HG03521 (cell line): ENCODE results near the gene CAVIN2.

Experiments used
- ATAC-seq: cut with Tn5 transposase; IDR thresholded peaks from one replicate; pipeline ENCODE4 v1.9.1; 2021; ENCODE audit warnings: mild to moderate bottlenecking, moderate library complexity; ENCODE audit not compliant: unreplicated experiment

The CAVIN2 gene, protein sequence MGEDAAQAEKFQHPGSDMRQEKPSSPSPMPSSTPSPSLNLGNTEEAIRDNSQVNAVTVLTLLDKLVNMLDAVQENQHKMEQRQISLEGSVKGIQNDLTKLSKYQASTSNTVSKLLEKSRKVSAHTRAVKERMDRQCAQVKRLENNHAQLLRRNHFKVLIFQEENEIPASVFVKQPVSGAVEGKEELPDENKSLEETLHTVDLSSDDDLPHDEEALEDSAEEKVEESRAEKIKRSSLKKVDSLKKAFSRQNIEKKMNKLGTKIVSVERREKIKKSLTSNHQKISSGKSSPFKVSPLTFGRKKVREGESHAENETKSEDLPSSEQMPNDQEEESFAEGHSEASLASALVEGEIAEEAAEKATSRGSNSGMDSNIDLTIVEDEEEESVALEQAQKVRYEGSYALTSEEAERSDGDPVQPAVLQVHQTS

DNA sequence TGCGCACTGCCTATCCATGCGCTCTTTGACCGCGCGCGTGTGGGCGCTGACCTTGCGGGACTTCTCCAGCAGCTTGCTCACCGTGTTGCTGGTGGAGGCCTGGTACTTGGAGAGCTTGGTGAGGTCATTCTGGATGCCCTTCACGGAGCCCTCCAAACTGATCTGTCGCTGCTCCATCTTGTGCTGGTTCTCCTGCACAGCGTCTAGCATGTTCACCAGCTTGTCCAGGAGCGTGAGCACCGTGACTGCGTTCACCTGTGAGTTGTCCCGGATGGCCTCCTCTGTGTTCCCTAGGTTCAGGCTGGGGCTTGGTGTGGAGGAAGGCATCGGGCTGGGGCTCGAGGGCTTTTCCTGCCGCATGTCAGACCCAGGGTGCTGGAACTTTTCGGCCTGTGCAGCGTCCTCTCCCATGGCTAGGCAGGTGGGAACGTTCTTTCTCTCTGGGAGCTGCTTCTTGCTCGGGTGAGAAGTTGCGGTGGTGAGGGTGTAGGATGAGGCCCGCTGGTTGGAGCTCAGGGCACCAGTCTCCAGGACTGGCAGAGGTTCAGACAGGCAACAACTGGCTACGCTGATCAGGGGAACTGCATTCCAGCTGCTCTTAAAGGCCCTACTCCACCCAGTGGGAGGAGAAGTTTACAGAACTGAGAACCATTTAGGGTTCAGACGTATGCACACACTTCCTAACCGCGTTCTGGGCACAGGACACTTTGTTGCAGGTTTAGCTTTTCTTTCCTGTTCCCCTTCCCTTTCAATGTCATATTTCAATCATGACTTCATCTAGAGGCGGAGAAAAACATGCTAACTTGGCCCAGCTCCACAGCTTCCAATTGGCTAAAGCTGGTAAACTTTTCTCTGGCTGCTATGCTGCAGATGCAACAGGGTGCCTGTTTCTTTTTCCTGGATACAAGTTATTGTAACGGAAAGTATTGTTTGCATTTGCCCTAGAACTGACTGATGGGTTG is at the start of gene CAVIN2:
Gene CAVIN2 (minus strand): TSS at position 574 of the 962 bp plus-strand sequence. CDS start 163 bp downstream, at position 411.
- ATAC-seq: no peak

GRCh38 chr2:191895743-191896142 is 48.9 kb upstream of the CAVIN2 start:
- no peak for ATAC-seq

- no peak for ATAC-seq
Observed at GRCh38 chr2:191895195-191895594, 48.3 kb upstream of the CAVIN2 start.

DNA sequence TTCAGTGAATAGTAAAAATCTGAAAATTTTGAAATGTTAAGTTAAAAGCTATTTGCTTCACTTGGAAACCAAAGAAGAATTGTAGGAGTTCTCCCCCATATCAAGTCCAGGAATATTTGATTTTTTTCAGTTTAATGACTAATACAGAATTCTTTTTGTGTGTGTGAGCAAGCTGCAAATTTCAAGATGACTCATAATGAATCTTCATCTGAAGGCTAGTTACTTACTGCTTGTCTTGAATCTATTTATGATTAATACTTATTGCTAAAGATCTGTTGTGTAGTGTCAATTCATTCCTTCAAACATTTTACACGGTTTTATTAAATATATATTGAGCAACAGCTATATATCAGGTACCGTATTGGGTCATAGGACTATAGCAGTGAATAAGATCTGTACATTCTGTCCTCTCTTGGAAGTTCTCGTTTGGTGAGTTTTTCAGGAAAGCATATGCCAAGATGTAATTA is 47.8 kb upstream of the CAVIN2 start:
- no peak for ATAC-seq

DNA sequence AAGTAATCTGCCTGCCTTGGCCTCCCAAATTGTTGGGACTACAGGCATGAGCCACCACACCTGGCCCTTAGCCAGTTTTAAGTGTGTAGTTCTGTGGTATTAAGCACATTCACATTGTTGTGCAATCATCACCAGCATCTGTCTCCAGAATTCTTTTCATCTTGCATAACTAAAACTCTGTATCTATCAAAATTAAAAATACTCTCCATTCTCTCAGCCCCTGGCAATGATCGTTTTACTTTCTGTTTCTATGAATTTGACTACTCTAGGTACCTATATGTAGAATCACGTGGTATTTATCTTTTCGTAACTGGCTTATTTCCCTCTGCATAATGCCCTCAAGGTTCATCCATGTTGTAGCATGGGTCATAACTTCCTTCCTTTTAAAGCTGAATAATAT is 45.5 kb upstream of the CAVIN2 start:
- no peak for ATAC-seq

DNA sequence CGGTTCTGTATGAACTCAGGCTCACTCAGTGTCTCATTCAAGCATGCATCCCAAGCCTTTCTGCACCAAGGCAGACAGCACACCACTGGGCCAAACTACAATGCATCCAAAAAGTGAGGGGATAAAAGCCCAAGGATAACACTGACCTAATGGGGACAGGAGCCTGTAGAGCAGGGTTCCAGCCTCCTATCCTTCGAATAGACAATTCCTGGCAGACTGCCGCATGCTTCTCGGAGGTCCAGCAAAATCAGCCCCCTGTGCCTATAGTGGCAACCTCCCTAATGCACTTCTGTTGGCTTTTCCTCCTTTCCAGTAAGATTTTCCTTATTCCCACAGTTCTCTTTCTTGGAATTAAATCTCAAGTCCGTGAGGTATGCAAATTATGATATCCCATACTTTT is 44.8 kb upstream of the CAVIN2 start:
- no peak for ATAC-seq

DNA sequence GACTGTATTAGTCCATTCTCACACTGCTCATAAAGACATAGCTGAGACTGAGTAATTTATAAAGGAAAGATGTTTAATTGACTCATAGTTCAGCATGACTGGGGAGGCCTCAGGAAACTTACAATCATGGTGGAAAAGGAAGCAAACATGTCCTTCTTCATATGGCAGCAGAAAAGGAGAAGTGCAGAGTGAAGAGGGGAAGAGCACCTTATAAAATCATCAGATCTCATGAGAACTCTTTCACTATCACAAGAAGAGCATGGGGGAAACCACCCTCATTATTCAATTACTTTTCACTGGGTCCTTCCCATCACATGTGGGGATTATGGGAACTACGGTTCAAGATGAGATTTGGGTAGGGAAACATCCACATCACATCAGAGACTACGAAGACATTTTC is 43.0 kb upstream of the CAVIN2 start:
- no peak for ATAC-seq

- ATAC-seq: no peak
Observed at GRCh38 chr2:191888400-191889166, 41.7 kb upstream of the CAVIN2 start.

DNA sequence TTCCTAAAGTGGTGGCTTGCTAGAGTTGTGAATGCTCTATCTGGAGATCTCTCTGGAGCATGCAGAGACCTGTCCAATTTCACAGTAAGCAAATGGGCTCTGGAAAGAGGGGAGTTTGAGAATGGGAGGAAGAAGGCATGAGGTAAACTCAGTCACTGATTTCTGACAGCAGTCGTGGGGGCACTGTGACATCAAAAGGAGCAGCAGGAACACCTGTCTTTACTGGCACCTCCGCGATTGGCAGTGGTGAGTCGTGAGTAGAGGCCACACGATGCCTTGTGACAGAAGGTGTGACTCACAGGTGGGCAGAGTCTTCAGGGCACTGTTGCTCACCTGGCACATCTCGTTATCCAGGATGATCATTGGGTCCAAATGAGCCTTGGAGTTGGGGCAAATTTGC is 38.8 kb upstream of the CAVIN2 start:
- no peak for ATAC-seq

- no peak for ATAC-seq
Observed at GRCh38 chr2:191885098-191885497, 38.2 kb upstream of the CAVIN2 start.

DNA sequence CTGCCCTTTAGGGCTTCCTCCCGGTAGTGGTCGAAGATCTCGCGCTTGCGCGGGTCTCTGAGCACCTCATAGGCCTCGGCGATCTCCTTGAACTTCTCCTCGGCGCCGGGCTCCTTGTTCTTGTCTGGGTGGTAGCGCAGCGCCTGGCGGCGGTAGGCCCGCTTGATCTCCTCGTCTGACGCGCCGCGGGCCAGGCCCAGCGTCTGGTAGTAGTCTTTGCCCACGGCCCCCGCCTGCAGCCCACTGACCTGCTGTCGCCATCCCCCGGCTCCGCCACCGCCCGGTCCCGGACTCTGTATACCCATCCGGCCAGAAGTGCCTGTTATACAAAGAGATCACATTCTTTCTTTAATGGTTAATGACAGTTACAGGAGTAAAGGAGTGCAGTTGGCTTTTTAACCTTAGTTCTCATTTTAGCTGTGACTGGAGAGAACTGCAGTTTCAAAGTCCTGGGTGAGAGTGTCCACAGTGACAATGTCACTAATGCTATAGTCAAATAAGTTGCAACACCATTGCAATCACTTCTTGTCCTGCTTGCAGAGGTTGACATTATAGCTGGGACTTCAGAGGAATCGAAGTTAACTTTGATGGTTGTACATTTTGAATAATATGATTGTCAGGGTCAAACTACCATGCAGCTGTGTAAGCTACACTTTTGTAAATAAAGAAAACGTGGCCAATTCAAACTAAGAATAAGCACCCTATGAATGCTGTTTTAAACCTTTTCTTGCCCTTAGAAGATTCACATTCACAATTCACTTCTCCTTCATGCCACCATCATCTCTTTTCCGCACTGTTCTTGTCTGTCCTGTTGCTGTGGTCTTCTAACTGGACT is 35.3 kb upstream of the CAVIN2 start:
- ATAC-seq: no peak

- no peak for ATAC-seq
Observed at GRCh38 chr2:191878548-191879279, 31.8 kb upstream of the CAVIN2 start.

- ATAC-seq: no peak
Observed at GRCh38 chr2:191877875-191878274, 31.0 kb upstream of the CAVIN2 start.

GRCh38 chr2:191875859-191876258 is 29.0 kb upstream of the CAVIN2 start:
- no peak for ATAC-seq

DNA sequence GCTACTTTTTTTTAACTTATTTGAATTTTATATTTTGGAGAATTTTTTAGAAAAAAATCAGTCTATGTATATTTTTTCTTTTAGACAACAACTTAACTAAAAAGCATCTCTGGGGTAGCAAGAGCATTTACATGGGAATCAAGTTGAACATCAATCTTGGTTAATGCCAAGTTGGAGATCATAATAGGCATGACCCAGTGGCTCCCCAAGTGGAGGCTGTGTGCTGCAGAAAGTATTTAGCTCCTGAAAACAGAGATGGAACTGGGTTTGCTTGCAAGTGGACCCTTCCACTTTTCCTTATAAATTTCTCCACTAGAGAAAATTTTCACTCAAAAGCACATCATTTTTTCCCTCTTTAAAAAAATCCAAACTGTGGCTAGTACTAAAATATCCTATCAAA is 23.9 kb upstream of the CAVIN2 start:
- no peak for ATAC-seq

- no peak for ATAC-seq
Observed at GRCh38 chr2:191869781-191870180, 22.9 kb upstream of the CAVIN2 start.

GRCh38 chr2:191869178-191869577 is 22.3 kb upstream of the CAVIN2 start:
- no peak for ATAC-seq

DNA sequence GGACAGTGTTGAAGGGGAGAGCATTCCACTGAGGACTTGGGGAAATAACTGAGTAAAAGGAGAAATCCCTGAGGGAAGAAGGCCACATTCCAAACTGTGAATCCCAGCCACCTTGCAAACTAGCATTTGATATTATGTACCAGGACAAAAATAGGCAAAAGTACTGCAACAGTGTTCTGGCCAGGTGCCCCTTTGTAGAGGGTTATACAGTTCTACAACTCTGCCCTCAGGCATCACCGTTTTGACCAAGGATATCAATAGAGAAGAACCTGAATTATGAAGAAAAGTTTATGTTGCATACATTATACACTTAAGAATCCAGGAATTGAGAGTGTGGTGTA is 20.6 kb upstream of the CAVIN2 start:
- ATAC-seq: no peak

- no peak for ATAC-seq
Observed at GRCh38 chr2:191866675-191867506, 20.0 kb upstream of the CAVIN2 start.
